Colonic mucosa (tissue), 4 donors: Measurements from ENCODE around the gene PCDHA13. TPM values are rescaled to one million over a fixed set of nuclear protein-coding genes. Genes with fewer than 3 reads are reported as not detected.

Experiments
- DNase-seq: peaks from one replicate; pipeline ENCODE4 v3.0.0-alpha.2; 2020
- H3K27ac ChIP-seq: fragments of 200-600 bp; one replicate; pipeline ENCODE4 v1.8.0; 2021
- H3K27me3 ChIP-seq: fragments of 200-600 bp; one replicate; pipeline ENCODE4 v1.8.0; 2021
- H3K36me3 ChIP-seq: fragments of 200-600 bp; one replicate; pipeline ENCODE4 v1.8.0; 2021
- H3K4me1 ChIP-seq: fragments of 200-600 bp; one replicate; pipeline ENCODE4 v1.8.0; 2021; ENCODE audit warnings: mild to moderate bottlenecking
- H3K4me3 ChIP-seq: fragments of 200-600 bp; one replicate; pipeline ENCODE4 v1.8.0; 2021
- H3K9ac ChIP-seq, 2 donors: one replicate each; pipeline ENCODE4 v1.7.0; 2013; ENCODE audit warnings: control low read depth in 2 of 2, low read depth in 2 of 2, low read length in 2 of 2
- H3K9me3 ChIP-seq: fragments of 200-600 bp; one replicate; pipeline ENCODE4 v1.8.0; 2021
- intact Hi-C: fragments of 100-400 bp; cut with DNase I; formaldehyde crosslinking; loops from one replicate; pipeline ENCODE4 v1.14.1; 2022
- total RNA-seq, 2 donors: library from RNA; stranded (reverse); fragmentation: NEBNext Ultra II Directional in 1 of 2; extraction: Animal tissue kit (Norgen Biotek cat#: 25700) in 1 of 2; gene quantifications; one replicate each; pipeline ENCODE4 v1.2.1, GENCODE V29; 2021
- TF ChIP-seq, protein P1 (sequence below): fragments of 200-600 bp; IDR thresholded peaks from one replicate; pipeline ENCODE4 v1.8.0; 2022; ENCODE audit warnings: antibody characterized with exemption, mild to moderate bottlenecking
- donor health status: healthy.
- donor health status: DM: no; HTN: no; CAD: no.
- donor health status: DM: no; HTN: no; CAD: no.

The PCDHA13 gene
- total RNA-seq, 2 donors from 2014 or later = 0.05 TPM

DNA sequence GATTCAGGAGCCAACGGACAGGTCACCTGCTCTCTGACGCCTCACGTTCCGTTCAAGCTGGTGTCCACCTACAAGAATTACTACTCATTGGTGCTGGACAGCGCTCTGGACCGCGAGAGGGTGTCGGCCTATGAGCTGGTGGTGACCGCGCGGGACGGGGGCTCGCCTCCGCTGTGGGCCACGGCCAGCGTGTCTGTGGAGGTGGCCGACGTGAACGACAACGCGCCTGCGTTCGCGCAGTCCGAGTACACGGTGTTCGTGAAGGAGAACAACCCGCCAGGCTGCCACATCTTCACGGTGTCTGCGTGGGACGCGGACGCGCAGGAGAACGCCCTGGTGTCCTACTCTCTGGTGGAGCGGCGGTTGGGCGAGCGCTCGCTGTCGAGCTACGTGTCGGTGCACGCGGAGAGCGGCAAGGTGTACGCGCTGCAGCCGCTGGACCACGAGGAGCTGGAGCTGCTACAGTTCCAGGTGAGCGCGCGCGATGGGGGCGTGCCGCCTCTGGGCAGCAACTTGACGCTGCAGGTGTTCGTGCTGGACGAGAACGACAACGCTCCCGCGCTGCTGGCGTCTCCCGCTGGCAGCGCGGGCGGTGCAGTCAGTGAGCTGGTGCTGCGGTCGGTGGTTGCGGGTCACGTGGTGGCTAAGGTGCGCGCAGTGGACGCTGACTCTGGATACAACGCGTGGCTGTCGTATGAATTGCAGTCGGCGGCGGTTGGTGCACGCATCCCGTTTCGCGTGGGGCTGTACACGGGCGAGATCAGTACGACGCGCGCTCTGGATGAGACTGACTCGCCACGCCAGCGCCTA, 24.5 kb upstream of the PCDHA13 start:
- no peak overlapping the region for H3K4me3 ChIP-seq
- no peak for DNase-seq
- no peaks in the 10 kb centered on the region for H3K4me1 ChIP-seq
- H3K36me3 ChIP-seq = no peaks in the 10 kb centered on the region
- no peak overlapping the region for H3K9ac ChIP-seq
- intact Hi-C loops = no loop called here
- H3K27me3 ChIP-seq = no peaks in the 10 kb centered on the region
- peaks cover 3% of the 10 kb centered on the region for H3K9me3 ChIP-seq
- TF ChIP-seq, protein P1, sequence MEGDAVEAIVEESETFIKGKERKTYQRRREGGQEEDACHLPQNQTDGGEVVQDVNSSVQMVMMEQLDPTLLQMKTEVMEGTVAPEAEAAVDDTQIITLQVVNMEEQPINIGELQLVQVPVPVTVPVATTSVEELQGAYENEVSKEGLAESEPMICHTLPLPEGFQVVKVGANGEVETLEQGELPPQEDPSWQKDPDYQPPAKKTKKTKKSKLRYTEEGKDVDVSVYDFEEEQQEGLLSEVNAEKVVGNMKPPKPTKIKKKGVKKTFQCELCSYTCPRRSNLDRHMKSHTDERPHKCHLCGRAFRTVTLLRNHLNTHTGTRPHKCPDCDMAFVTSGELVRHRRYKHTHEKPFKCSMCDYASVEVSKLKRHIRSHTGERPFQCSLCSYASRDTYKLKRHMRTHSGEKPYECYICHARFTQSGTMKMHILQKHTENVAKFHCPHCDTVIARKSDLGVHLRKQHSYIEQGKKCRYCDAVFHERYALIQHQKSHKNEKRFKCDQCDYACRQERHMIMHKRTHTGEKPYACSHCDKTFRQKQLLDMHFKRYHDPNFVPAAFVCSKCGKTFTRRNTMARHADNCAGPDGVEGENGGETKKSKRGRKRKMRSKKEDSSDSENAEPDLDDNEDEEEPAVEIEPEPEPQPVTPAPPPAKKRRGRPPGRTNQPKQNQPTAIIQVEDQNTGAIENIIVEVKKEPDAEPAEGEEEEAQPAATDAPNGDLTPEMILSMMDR = no peak
- H3K27ac ChIP-seq = no peak overlapping the region

DNA sequence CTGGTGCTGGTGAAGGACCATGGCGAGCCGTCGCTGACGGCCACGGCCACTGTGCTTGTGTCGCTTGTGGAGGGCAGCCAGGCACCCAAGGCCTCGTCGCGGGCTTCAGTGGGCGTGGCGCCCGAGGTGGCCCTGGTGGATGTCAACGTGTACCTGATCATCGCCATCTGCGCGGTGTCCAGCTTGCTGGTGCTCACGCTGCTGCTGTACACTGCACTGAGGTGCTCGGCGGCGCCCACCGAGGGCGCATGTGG, 24.0 kb upstream of the PCDHA13 start:
- Histone ChIP-seq H3K36me3 (no peaks in the 10 kb centered on the region), H3K27me3 (no peaks in the 10 kb centered on the region), H3K27ac (no peak overlapping the region), H3K9me3 (peaks cover 3% of the 10 kb centered on the region), H3K4me1 (no peaks in the 10 kb centered on the region), H3K4me3 (no peak overlapping the region), H3K9ac (no peak overlapping the region)
- DNase-seq = no peak
- TF ChIP-seq, protein P1 = no peak
- intact Hi-C loops = no loop called here

DNA sequence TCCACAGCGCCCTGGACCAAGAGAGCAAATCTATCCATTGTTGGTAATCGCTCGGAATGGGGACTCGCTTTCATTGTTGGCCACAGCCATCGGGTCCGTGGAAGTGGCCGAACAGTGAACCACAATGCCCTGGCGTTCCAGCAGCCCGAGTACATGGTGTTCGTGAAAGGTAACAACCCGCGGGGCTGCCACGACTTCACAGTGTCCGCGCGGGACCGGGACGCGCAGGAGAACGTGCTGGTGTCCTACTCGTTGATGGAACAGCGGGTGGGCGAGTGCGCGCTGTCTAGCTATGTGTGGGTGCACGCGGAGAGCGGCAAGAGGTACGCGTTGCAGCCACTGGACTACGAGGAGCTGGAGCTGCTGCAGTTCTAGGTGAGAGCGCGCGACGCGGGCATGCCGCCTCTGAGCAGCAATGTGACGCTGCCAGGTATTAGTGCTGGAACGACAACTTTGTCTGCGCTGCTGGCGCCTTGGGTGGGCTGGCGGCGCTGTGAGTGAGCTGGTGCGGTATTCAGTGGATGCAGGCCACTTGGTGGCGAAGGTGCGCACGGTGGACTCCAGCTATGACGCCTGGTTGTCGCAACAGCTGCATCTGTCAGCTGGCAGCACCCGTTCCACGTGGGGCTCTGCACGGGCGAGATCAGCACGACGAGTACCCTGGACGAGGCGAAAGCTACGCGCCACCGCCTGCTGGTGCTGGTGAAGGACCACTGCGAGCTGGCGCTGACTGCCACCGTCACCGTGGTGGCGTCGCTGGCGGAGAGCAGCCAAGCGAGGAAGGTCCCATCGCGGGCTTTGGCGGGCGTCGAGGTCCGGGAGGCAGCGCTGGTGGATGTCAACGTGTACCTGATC, 19.3 kb upstream of the PCDHA13 start:
- Histone ChIP-seq H3K4me1 (no peaks in the 10 kb centered on the region), H3K9me3 (no peaks in the 10 kb centered on the region)

DNA sequence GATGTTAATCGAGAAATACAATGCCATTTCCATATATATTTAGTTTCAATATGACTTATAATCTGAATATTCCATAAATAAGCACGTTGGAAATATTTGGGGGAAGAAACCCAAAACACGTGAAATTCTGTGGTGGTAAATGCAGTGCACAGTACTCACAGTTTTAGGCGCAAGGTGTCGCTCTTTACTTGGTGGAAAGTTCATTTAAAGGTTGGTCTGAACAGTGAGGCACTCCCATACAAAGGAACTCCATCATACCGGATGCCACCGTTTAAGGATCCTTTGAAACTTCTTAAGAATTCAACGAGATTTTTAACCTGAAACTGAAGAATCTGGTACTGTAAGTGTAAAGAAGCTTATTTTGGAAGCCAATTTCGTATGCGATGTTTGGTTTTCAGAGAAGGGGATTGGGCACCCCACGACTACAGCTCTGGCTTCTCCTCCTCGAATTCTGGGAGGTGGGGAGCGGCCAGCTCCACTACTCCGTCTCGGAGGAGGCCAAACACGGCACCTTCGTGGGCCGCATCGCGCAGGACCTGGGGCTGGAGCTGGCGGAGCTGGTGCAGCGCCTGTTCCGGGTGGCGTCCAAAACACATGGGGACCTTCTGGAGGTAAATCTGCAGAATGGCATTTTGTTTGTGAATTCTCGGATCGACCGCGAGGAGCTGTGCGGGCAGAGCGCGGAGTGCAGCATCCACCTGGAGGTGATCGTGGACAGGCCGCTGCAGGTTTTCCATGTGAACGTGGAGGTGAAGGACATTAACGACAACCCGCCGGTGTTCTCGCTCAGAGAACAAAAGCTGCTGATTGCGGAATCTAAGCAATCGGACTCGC, 13.0 kb upstream of the PCDHA13 start, which contains the start of gene PCDHA11:
TSS of gene PCDHA11 (plus strand) at position 237 of the 834 bp plus-strand sequence. CDS start at position 384, 147 bp downstream.
- Histone ChIP-seq H3K4me1 (no peaks in the 10 kb centered on the region), H3K27ac (no peak within 1 kb of the TSS), H3K9ac (no peak within 1 kb of the TSS), H3K9me3 (no peaks in the 10 kb centered on the region), H3K4me3 (no peak within 1 kb of the TSS), H3K36me3 (no peaks in the 10 kb centered on the region), H3K27me3 (no peaks in the 10 kb centered on the region)
- TF ChIP-seq, protein P1 = no peak
- intact Hi-C loops = no loop called here
- DNase-seq = no peak

More for the DNA sequence above, 19.3 kb upstream of the PCDHA13 start:
- Histone ChIP-seq H3K9ac (no peak overlapping the region), H3K36me3 (no peaks in the 10 kb centered on the region), H3K27me3 (no peaks in the 10 kb centered on the region), H3K27ac (no peak overlapping the region), H3K4me3 (no peak overlapping the region)
- intact Hi-C loops = no loop called here
- DNase-seq = no peak
- TF ChIP-seq, protein P1 = no peak

DNA sequence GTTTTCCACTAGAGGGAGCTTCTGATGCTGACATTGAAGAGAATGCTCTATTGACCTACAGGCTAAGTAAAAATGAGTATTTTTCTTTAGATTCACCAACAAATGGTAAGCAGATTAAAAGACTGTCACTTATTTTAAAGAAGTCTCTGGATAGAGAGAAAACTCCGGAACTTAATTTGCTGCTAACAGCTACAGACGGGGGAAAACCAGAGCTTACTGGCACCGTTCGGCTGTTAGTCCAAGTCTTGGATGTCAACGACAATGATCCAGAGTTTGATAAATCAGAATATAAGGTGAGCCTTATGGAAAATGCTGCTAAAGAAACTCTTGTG, 12.4 kb upstream of the PCDHA13 start:
- Histone ChIP-seq H3K36me3 (no peaks in the 10 kb centered on the region), H3K27me3 (no peaks in the 10 kb centered on the region), H3K9ac (no peak overlapping the region), H3K9me3 (no peaks in the 10 kb centered on the region), H3K4me1 (no peaks in the 10 kb centered on the region), H3K27ac (no peak overlapping the region), H3K4me3 (no peak overlapping the region)
- intact Hi-C loops = no loop called here
- DNase-seq = no peak
- TF ChIP-seq, protein P1 = no peak
